ENCODE data around the gene MARK3.
A peak's percentile ranks its signal among the peaks of the same experiment; 100 is the strongest.

MARK3 gene

GRCh38 chr14:103527408-103528145 lies 142.4 kb downstream of the MARK3 start:
- DNase-seq (ENCODE audit: low read depth), result no peak

DNA sequence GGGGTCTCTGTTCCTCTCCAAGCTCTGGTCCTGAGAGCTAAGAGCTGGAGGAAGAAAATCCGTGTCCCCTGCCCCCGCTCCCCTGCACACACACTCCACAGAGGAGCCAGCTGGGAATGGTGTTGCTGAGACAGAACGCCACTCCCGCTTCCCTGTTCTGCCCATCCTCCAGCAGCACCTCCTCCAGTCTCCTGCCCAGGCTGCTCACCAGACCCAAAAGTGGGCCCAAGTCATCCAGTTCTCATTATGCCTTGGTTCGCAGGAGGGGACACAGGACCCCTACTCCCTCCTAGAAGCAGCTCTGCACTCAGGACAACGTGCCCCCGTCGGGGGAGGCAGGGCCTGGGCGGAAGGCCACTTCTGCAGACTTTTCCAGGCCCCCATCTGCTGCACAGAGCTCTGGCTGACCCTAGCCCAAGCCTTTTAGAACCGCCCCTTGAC lies 143.0 kb downstream of the MARK3 start:
- no peak for DNase-seq (ENCODE audit: low read depth)

- peak; percentile 87 for DNase-seq (ENCODE audit: low read depth)
Observed at GRCh38 chr14:103528587-103529382, 143.6 kb downstream of the MARK3 start, which contains the start of gene TRMT61A. Gene TRMT61A, plus strand, starts transcription at chr14:103529196. Its CDS starts 783 bp downstream, at chr14:103529979.

GRCh38 chr14:103529383-103530365 lies 144.5 kb downstream of the MARK3 start:
- no peak for DNase-seq (ENCODE audit: low read depth)

GRCh38 chr14:103530390-103530789 lies 145.2 kb downstream of the MARK3 start:
- DNase-seq (ENCODE audit: low read depth), result no peak

DNA sequence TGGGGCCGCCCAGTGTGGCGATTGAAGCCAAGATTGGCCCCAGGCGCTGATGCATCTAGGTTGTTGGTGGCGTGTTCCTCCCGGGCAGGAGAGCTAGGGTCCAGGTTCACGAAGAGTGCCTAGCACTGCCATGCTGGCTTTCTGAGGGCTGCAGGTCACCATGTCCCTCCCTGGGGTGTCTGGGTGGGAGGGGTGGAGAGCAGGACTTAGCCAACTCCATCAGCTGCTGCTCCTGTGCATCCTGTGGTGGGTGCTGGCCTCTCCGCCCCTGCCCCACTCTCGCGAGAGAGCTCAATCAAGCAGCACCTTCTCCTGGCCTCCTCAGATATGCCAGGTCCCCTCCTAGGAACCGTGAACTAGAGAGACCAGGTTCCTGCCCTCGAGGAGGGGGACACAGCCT lies 145.6 kb downstream of the MARK3 start:
- no peak for DNase-seq (ENCODE audit: low read depth)

GRCh38 chr14:103531421-103532215 lies 146.4 kb downstream of the MARK3 start:
- no peak for DNase-seq (ENCODE audit: low read depth)

DNA sequence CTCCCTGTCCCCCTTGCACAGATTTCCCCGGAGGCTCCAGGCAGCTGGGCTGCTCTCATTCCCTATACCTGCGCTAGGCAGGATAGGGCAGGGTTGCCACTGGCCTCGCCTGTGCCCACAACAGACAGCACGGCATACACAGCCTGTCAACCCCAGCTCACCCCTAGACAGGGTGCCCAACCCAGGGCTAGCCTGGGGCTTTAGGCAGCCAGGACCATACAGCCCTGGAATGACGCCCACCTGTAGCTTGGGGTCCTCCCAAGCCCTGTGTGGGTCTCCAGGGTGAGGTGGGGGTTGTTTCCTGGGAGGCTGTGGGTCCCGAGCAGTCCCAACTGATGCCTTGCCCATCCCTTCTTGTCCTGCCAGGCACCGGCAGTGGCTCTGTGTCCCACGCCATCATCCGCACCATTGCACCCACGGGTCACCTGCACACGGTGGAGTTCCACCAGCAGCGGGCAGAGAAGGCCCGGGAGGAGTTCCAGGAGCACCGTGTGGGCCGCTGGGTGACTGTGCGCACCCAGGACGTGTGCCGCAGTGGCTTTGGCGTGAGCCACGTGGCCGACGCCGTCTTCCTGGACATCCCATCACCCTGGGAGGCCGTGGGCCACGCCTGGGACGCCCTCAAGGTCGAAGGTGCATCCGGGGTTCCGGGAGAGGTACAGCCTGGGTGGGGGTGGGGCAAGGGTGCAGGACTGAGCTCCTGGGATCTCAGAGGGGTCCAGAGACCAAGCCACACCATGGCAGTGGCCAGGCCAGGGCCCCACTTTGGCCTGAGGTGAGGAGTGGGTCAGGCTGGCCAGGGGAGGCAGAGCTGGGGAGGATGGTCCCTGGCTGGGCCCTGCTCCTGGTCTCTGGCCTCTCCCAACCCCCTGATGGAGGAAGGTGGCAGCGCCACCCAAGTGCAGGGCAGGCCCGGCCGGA lies 147.3 kb downstream of the MARK3 start:
- DNase-seq (ENCODE audit: low read depth), result no peak

- no peak for DNase-seq (ENCODE audit: low read depth)
Observed at GRCh38 chr14:103533137-103533998, 148.2 kb downstream of the MARK3 start.

- DNase-seq (ENCODE audit: low read depth), result no peak
Observed at GRCh38 chr14:103533999-103534575, 148.9 kb downstream of the MARK3 start.

GRCh38 chr14:103534576-103535061 lies 149.4 kb downstream of the MARK3 start:
- DNase-seq (ENCODE audit: low read depth), result no peak

GRCh38 chr14:103535081-103535890 lies 150.1 kb downstream of the MARK3 start:
- no peak for DNase-seq (ENCODE audit: low read depth)

GRCh38 chr14:103535891-103536565 lies 150.8 kb downstream of the MARK3 start:
- no peak for DNase-seq (ENCODE audit: low read depth)

GRCh38 chr14:103536693-103537092 lies 151.5 kb downstream of the MARK3 start:
- no peak for DNase-seq (ENCODE audit: low read depth)

GRCh38 chr14:103537175-103537990 lies 152.2 kb downstream of the MARK3 start:
- DNase-seq (ENCODE audit: low read depth), result no peak
